Adrenal gland (tissue), 5 donors: ENCODE results near the gene LFNG.

Experiments used
- CTCF ChIP-seq, 6 experiments: fragments of 450-650 bp in 4 of 6; fragments of 200-600 bp in 2 of 6; sonication (generic) in 1 of 6; IDR thresholded peaks; 1 replicate in 5 of 6; 2 replicates in 1 of 6; pipeline versions ENCODE4 v1.5.1 to v1.8.0; 2016 to 2021; ENCODE audit warnings: antibody characterized with exemption in 6 of 6, mild to moderate bottlenecking in 2 of 6, moderate library complexity in 1 of 6
- POLR2A ChIP-seq, 2 donors: fragments of 450-650 bp; IDR thresholded peaks; one replicate each; pipeline ENCODE4 v1.6.1; 2017; ENCODE audit warnings: antibody characterized with exemption in 2 of 2, mild to moderate bottlenecking in 2 of 2, moderate library complexity in 1 of 2
- donor health status: DM: no; HTN: no; CAD: no.

- TF ChIP-seq CTCF (IDR thresholded peaks at IDR 0.05) (no peak), POLR2A (IDR thresholded peaks at IDR 0.05) (no peak)
Measured at GRCh38 chr7:2470204-2471021, 49.2 kb upstream of the LFNG start.
